Ascending aorta (tissue), 2 donors: ENCODE data around the gene TRABD. TPM values are rescaled to one million over a fixed set of nuclear protein-coding genes. Genes with fewer than 3 reads are reported as not detected.

Source experiments
- DNase-seq, 2 donors: peaks; one replicate each; pipeline ENCODE4 v3.0.0-alpha.2; 2019; ENCODE audit warnings: low spot score in 2 of 2
- H3K27ac ChIP-seq, 2 donors: fragments of 200-600 bp; sonication (generic); one replicate each; pipeline ENCODE4 v1.5.1; 2016 to 2017; ENCODE audit warnings: mild to moderate bottlenecking in 1 of 2
- H3K27me3 ChIP-seq: fragments of 200-600 bp; sonication (generic); one replicate; pipeline ENCODE4 v1.5.1; 2017
- H3K36me3 ChIP-seq, 2 donors: fragments of 200-600 bp; sonication (generic); one replicate each; pipeline ENCODE4 v1.5.1; 2016
- H3K4me1 ChIP-seq, 2 donors: fragments of 200-600 bp; sonication (generic); one replicate each; pipeline ENCODE4 v1.5.1; 2016 to 2017; ENCODE audit warnings: mild to moderate bottlenecking in 1 of 2
- H3K4me3 ChIP-seq, 2 donors: fragments of 200-600 bp; sonication (generic); one replicate each; pipeline ENCODE4 v1.5.1; 2016 to 2017; ENCODE audit warnings: mild to moderate bottlenecking in 1 of 2
- H3K9me3 ChIP-seq, 2 donors: fragments of 200-600 bp; sonication (generic); one replicate each; pipeline ENCODE4 v1.5.1; 2016
- CTCF ChIP-seq, 3 experiments: fragments of 200-600 bp in 2 of 3; fragments of 450-650 bp in 1 of 3; sonication (generic) in 2 of 3; IDR thresholded peaks; one replicate each; pipeline ENCODE4 v1.5.1; 2016 to 2019; ENCODE audit warnings: antibody characterized with exemption in 3 of 3, mild to moderate bottlenecking in 1 of 3, moderate library complexity in 1 of 3
- intact Hi-C: fragments of 100-400 bp; cut with DNase I; formaldehyde crosslinking; loops from one replicate; pipeline ENCODE4 v1.15.1; 2023
- total RNA-seq: library from RNA; depleted of rRNA; stranded (reverse); fragments of >200 nt; gene quantifications from one replicate; pipeline ENCODE4 v1.1.0, GENCODE V29; 2016

Gene TRABD
- total RNA-seq, 1 donor from 2014 or later: 91.4 TPM

DNA sequence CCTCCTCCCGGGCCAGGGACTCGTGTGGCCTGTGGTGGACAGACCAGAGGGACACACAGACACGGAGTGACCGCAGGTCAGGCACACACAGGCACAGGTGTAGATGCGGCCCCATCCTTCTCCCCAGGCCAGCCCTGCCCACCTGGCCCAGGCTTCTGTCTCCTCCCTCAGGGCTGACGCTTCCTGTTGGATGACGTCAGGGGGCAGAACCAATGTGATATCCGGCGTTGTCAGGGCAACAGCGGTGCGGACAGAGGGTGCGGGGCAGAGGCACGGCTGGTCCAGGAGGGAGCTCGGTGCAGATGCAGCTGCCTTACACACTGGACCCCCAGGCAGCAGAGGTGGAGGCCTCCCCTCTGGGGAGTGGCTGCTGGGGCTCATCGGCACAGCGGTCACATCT lies 62.0 kb downstream of the TRABD start:
- Histone ChIP-seq H3K36me3 (peaks cover 0 to 14% of the 10 kb centered on the region in 2 donors), H3K27ac (no peak overlapping the region), H3K4me1 (peaks cover 22 to 36% of the 10 kb centered on the region in 2 donors), H3K27me3 (no peaks in the 10 kb centered on the region), H3K9me3 (no peaks in the 10 kb centered on the region), H3K4me3 (no peak overlapping the region)
- DNase-seq: no peak
- TF ChIP-seq CTCF (IDR thresholded peaks at IDR 0.05): no peak
- intact Hi-C loops: no loop called here

- H3K4me1 ChIP-seq: peaks cover 16 to 30% of the 10 kb centered on the region in 2 donors
Measured at GRCh38 chr22:50248196-50249081, 62.7 kb downstream of the TRABD start.

More at GRCh38 chr22:50248196-50249081, 62.7 kb downstream of the TRABD start:
- Histone ChIP-seq H3K36me3 (peaks cover 0 to 14% of the 10 kb centered on the region in 2 donors), H3K4me3 (no peak overlapping the region), H3K27ac (no peak overlapping the region), H3K27me3 (no peaks in the 10 kb centered on the region), H3K9me3 (no peaks in the 10 kb centered on the region)
- TF ChIP-seq CTCF (IDR thresholded peaks at IDR 0.05): no peak
- no peak for DNase-seq
- intact Hi-C loops: no loop called here

Other genes starting within 250 kb of the TRABD start
- gene PIM3, start 225.1 kb upstream of the TRABD start, total RNA-seq: 269 TPM
- gene IL17REL, start 173.1 kb upstream of the TRABD start, total RNA-seq: not detected
- not detected for gene TTLL8, start 127.6 kb upstream of the TRABD start, total RNA-seq
- gene MLC1, start 100.5 kb upstream of the TRABD start, total RNA-seq: 0.32 TPM
- not detected for gene MOV10L1, start 95.9 kb upstream of the TRABD start, total RNA-seq
- gene PANX2, start 15.2 kb upstream of the TRABD start, total RNA-seq: 0.32 TPM
- gene SELENOO, start 15.1 kb downstream of the TRABD start, total RNA-seq: 41.7 TPM
- 58.1 TPM for gene TUBGCP6, start 59.1 kb downstream of the TRABD start, total RNA-seq
- 73.2 TPM for gene HDAC10, start 65.4 kb downstream of the TRABD start, total RNA-seq
- gene MAPK12, start 75.8 kb downstream of the TRABD start, total RNA-seq: 29.4 TPM
- 117 TPM for gene MAPK11, start 84.5 kb downstream of the TRABD start, total RNA-seq
- gene PLXNB2, start 121.7 kb downstream of the TRABD start, total RNA-seq: 287 TPM
- gene DENND6B, start 141.1 kb downstream of the TRABD start, total RNA-seq: 1.4 TPM
- 55.5 TPM for gene PPP6R2, start 157.4 kb downstream of the TRABD start, total RNA-seq